Colonic mucosa (tissue), 4 donors: ENCODE measurements around the gene KCTD17. TPM values are rescaled to one million over a fixed set of nuclear protein-coding genes. Genes with fewer than 3 reads are reported as not detected.

Source experiments
- DNase-seq: peaks from one replicate; pipeline ENCODE4 v3.0.0-alpha.2; 2020
- H3K27ac ChIP-seq: fragments of 200-600 bp; one replicate; pipeline ENCODE4 v1.8.0; 2021
- H3K27me3 ChIP-seq: fragments of 200-600 bp; one replicate; pipeline ENCODE4 v1.8.0; 2021
- H3K36me3 ChIP-seq: fragments of 200-600 bp; one replicate; pipeline ENCODE4 v1.8.0; 2021
- H3K4me1 ChIP-seq: fragments of 200-600 bp; one replicate; pipeline ENCODE4 v1.8.0; 2021; ENCODE audit warnings: mild to moderate bottlenecking
- H3K4me3 ChIP-seq: fragments of 200-600 bp; one replicate; pipeline ENCODE4 v1.8.0; 2021
- H3K9ac ChIP-seq, 2 donors: one replicate each; pipeline ENCODE4 v1.7.0; 2013; ENCODE audit warnings: control low read depth in 2 of 2, low read depth in 2 of 2, low read length in 2 of 2
- H3K9me3 ChIP-seq: fragments of 200-600 bp; one replicate; pipeline ENCODE4 v1.8.0; 2021
- intact Hi-C: fragments of 100-400 bp; cut with DNase I; formaldehyde crosslinking; loops from one replicate; pipeline ENCODE4 v1.14.1; 2022
- total RNA-seq, 2 donors: library from RNA; stranded (reverse); fragmentation: NEBNext Ultra II Directional in 1 of 2; extraction: Animal tissue kit (Norgen Biotek cat#: 25700) in 1 of 2; gene quantifications; one replicate each; pipeline ENCODE4 v1.2.1, GENCODE V29; 2021
- TF ChIP-seq, protein P1 (sequence below): fragments of 200-600 bp; IDR thresholded peaks from one replicate; pipeline ENCODE4 v1.8.0; 2022; ENCODE audit warnings: antibody characterized with exemption, mild to moderate bottlenecking
- donor health status: healthy.
- donor health status: DM: no; HTN: no; CAD: no.
- donor health status: DM: no; HTN: no; CAD: no.

KCTD17 gene
- total RNA-seq, 2 donors from 2014 or later, result 25.4 to 39.9 TPM

DNA sequence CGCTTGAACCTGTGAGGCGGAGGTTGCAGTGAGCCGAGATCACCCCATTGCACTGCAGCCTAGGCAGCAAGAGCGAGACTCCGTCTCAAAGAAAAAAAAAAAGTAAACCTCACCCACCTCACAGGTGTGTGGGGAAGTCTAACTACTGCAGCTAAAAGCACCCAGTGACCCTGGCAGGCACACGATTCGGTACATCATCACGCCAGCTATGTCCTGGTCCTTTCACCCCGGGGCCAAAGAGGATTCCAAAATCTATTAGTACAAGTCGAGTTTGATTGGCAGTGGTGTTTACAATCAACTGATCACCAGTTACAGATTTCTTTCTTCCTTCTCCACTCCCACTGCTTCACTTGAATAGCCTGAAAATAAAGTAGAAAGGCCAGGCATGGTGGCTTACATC is 38.6 kb upstream of the KCTD17 start:
- H3K4me3 ChIP-seq, result no peak overlapping the region
- peak overlapping the region in 1 of 2 donors; percentile 73 for H3K9ac ChIP-seq
- DNase-seq, result no peak
- H3K27me3 ChIP-seq, result no peaks in the 10 kb centered on the region
- intact Hi-C loops, result no loop called here
- peaks cover 30% of the 10 kb centered on the region for H3K4me1 ChIP-seq
- H3K36me3 ChIP-seq, result no peaks in the 10 kb centered on the region
- peak overlapping the region; percentile 55 for H3K27ac ChIP-seq
- H3K9me3 ChIP-seq, result no peaks in the 10 kb centered on the region
- TF ChIP-seq, protein P1, sequence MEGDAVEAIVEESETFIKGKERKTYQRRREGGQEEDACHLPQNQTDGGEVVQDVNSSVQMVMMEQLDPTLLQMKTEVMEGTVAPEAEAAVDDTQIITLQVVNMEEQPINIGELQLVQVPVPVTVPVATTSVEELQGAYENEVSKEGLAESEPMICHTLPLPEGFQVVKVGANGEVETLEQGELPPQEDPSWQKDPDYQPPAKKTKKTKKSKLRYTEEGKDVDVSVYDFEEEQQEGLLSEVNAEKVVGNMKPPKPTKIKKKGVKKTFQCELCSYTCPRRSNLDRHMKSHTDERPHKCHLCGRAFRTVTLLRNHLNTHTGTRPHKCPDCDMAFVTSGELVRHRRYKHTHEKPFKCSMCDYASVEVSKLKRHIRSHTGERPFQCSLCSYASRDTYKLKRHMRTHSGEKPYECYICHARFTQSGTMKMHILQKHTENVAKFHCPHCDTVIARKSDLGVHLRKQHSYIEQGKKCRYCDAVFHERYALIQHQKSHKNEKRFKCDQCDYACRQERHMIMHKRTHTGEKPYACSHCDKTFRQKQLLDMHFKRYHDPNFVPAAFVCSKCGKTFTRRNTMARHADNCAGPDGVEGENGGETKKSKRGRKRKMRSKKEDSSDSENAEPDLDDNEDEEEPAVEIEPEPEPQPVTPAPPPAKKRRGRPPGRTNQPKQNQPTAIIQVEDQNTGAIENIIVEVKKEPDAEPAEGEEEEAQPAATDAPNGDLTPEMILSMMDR, result no peak

DNA sequence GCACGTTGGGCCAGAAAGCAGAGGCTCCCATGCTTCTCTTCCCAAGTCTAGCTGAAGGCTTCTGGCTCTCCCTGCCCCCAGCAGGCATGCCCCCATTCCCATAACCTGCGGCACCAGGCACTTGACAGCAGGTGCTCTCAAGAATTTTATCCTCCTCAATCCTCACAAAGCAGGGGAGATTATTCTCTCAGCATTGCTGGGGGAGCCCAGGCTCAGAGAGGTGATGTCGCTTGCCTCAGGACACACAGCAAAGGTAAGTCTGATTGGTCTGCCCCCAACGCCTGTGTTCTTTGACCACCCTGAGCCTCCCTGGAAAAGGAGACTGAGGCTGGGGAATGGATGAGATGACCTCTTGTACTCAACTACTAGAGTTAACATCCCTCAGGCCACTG is 37.1 kb upstream of the KCTD17 start:
- TF ChIP-seq, protein P1, result no peak
- H3K36me3 ChIP-seq, result no peaks in the 10 kb centered on the region
- no peaks in the 10 kb centered on the region for H3K27me3 ChIP-seq
- H3K9me3 ChIP-seq, result no peaks in the 10 kb centered on the region
- no peak overlapping the region for H3K4me3 ChIP-seq
- no peak for DNase-seq
- intact Hi-C loops, result no loop called here
- H3K4me1 ChIP-seq, result peaks cover 35% of the 10 kb centered on the region
- H3K9ac ChIP-seq, result peak overlapping the region; percentile 27 to 89
- no peak overlapping the region for H3K27ac ChIP-seq

DNA sequence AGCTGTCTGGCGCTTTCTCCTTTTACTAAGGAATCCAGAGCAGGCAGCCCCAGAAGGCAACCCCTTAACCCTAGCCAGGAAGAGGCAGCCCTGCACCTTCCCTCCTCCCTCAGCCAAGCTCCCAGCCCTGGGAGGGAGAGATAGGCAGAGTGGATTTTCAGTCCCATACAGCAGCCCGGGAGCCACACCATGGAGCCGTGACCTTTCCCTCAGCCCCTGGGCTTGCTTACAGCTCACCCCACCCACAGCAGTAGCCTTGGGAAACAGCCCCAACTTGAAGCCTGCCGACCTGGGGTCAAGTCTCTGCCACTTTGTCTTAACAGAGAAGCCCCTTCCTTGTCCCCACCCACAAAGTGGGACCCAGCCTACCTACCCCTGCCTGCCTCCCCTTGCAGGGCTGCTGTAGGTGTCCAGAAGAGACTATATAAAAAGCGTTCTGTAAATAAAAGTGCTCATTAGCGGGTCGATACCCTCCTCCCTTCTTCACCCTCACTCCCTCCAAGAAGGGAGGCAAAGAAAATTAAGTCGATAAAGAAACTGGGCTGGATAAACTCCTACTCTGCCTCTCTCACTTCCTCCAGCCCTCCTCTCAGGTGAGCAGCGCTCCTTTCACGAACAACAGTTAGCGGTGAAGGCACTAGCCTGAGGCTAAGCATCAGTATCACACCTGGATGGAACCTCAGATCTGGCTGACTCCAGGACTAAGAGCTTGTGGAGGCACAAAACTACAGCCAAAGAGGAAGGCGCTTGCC is 36.5 kb upstream of the KCTD17 start:
- Histone ChIP-seq H3K9ac (peak overlapping the region; percentile 27 to 89), H3K9me3 (no peaks in the 10 kb centered on the region), H3K36me3 (no peaks in the 10 kb centered on the region), H3K27ac (peak overlapping the region; percentile 77), H3K4me3 (no peak overlapping the region), H3K4me1 (peaks cover 35% of the 10 kb centered on the region), H3K27me3 (no peaks in the 10 kb centered on the region)
- TF ChIP-seq, protein P1, result no peak
- intact Hi-C loops, result no loop called here
- DNase-seq, result no peak

DNA sequence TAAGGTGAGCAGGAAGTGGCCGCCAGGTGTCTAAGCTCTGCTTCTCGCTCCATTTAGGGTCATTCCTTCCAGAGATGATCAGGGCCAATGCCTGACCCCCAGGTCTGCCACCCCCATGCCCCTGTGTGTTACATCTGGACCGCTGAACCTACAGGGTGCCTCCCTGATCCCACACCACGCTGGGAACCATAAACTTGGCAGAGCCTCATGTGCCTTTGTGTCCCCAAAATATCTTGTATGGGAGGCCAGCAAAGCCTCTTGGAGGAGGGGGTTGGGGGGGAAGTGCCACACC is 36.0 kb upstream of the KCTD17 start:
- Histone ChIP-seq H3K4me3 (no peak overlapping the region), H3K27me3 (no peaks in the 10 kb centered on the region), H3K9me3 (no peaks in the 10 kb centered on the region), H3K36me3 (no peaks in the 10 kb centered on the region), H3K4me1 (peaks cover 39% of the 10 kb centered on the region), H3K27ac (peak overlapping the region; percentile 77), H3K9ac (peak overlapping the region; percentile 24 to 89)
- intact Hi-C loops, result no loop called here
- DNase-seq, result no peak
- TF ChIP-seq, protein P1, result no peak

DNA sequence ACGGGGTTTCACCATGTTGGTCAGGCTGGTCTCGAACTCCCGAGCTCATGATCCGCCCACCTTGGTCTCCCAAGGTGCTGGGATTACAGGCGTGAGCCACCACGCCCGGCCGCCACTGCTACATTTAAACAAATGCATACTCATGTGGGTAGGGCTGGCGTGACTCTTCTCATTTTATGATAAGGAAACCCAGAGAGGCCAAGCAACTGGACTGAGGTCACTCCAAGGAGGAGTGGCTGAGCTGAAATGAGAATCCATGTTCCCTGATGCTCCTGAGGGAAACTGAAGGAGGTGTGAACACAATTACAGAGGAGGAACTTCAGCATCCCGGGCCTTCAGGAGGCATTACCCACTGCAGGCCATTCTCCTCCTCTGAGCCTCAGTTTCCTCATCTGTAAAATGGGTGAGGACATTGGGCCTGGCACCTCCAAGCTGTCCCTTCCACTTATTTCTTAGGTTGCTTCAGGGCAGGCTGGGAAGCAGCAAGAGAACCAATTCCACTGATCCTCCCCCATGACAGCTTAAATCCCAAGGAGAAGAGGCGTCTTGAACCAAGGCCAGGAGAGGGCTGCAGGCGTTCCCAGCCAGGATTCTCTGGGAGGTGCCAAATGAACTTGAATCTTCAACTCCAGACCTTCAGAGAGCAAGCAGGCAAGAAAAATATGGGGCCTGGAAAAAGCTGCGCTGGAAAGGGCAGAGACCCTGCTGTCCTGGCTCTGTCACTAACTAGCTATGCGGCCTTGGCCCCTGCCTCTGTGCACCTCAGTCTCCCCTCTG is 35.2 kb upstream of the KCTD17 start:
- H3K9ac ChIP-seq, result peak overlapping the region; percentile 83 to 94
- no peaks in the 10 kb centered on the region for H3K27me3 ChIP-seq
- TF ChIP-seq, protein P1, result no peak
- intact Hi-C loops, result no loop called here
- H3K36me3 ChIP-seq, result no peaks in the 10 kb centered on the region
- DNase-seq, result peak; percentile 89
- peaks cover 40% of the 10 kb centered on the region for H3K4me1 ChIP-seq
- no peak overlapping the region for H3K4me3 ChIP-seq
- H3K27ac ChIP-seq, result peak overlapping the region; percentile 99
- no peaks in the 10 kb centered on the region for H3K9me3 ChIP-seq
